HG03103 (cell line): ENCODE measurements around the gene EXOSC7.
A peak's percentile ranks its signal among the peaks of the same experiment; 100 is the strongest.
"Not testable (repeated sequence)": the region's sequence is repeated elsewhere in the genome, so short reads cannot be mapped to it uniquely, and the experiment has no call there.

ENCODE experiments used
- ATAC-seq: cut with Tn5 transposase; IDR thresholded peaks from one replicate; pipeline ENCODE4 v1.9.1; 2021; ENCODE audit warnings: low read depth; ENCODE audit not compliant: unreplicated experiment

The EXOSC7 gene

GRCh38 chr3:44976002-44976815 lies at the start of gene EXOSC7, which contains the start of gene ZDHHC3:
TSS of gene EXOSC7 (plus strand) at chr3:44976244. CDS start at chr3:44976278, 34 bp downstream.
TSS of gene ZDHHC3 (minus strand) at chr3:44976174. CDS start at chr3:44959436, 16,738 bp downstream.
- ATAC-seq = peak; percentile 66

DNA sequence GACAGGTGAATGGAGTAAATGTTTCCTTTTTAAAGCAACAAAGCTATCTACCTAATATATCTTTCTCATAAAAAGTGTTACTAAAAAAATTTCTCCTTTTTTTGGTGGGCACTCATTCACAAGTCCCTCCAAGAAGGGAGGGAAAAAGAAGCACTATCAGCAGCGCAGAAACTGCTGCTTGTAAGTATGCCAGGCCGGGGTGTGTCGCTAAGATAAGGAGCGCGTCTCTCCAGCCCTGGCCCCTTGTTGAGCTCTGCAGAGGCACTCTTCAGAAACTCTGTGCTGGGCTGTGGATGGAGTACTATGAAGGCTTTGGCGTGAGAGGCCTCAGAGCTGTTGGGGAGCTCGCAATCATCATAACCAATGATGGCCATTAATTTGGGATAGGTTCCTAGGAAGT lies 49.1 kb upstream of the EXOSC7 start:
- ATAC-seq = no peak

GRCh38 chr3:44927371-44927770 lies 48.7 kb upstream of the EXOSC7 start:
- ATAC-seq = no peak

DNA sequence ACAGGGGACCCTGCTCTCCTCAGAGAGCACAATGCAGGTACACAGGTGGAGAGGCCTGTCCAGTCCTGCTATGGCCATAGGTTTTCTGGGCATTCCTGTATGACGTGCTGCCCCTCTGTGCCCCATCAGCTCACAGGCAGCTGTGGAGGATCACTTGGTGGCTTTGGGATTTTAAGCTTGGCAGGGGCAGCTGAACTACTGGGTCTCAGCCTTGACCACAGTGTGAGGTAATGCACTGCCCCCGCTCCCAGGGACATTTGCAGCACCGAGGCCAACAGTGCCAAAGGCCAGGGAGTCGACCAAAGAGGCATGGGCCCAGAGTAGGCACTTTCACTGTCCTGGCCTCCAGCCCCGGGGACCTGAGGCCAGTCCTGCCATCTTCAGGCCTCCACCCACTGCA lies 46.3 kb upstream of the EXOSC7 start:
- no peak for ATAC-seq

GRCh38 chr3:44930911-44931310 lies 45.1 kb upstream of the EXOSC7 start:
- ATAC-seq = no peak

- ATAC-seq = no peak
These were observed 44.3 kb upstream of the EXOSC7 start for GRCh38 chr3:44931791-44932190.

- no peak for ATAC-seq
These were observed 43.8 kb upstream of the EXOSC7 start for GRCh38 chr3:44932271-44932670.

DNA sequence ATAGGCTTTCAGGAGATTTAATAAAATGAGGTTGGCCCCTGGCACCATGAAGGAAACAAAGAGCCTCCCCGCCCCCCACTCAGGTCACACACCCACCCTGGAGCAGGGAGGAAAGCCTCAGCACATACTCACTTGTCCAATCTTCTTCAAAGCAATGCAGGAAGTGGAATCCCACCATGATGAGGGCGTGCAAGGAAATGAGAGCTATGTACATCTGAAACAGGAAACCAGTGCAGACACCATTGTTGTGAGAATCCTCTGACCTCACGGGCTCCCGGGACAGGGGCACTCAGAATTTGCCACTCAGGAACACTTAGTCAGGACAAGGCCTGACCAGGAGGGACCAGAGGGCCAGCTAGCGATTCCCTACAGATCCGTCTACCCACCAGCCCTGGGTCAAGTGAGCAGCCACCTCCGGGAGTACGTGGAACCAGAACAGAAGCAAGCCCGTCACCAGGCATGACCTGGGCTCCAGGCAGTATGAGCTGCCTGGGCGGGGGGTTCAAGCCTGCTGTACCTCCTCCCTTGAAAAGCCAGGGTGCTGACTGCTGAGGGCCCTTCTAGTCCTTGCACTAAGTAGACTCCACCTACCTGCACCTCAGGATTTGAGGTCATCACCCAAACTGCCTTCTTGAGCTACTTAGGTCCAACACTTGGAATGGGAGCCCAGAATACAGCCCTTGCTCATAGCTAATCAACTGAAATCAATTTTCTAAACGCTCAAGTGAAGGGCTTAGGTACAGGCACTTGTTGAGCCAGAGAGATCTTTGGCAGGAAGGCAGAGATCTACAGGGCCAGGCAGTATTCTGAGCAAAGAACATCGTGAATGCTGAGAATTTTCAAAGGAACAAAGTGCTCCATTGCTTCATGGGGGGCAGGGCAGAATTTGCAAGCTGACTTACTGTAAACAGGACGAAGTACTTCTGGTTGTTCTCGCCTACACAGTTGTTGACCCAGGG lies 42.8 kb upstream of the EXOSC7 start:
- ATAC-seq = no peak

DNA sequence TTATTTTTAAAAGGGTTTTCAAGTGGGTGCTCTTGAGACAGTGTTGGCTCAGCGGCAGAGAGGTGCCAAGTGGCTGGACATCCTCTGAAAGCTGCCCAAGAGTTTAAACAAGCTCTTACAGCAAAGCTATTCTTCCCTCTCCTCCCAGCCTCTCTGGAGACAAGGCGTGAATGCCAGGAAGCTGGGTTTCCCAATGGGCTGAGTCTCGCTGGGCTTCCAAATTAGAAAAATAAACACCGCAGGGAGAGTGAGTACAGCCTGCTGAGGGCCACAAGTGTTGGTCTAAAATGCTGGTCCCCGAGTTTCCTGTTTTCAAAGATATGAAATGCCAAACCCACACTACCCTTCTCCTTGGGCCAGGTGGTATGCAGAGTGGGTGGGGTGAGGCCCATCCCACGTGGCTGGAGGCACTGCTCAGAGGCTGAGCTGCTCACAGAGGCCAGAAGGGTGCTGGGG lies 36.4 kb upstream of the EXOSC7 start:
- ATAC-seq = no peak

DNA sequence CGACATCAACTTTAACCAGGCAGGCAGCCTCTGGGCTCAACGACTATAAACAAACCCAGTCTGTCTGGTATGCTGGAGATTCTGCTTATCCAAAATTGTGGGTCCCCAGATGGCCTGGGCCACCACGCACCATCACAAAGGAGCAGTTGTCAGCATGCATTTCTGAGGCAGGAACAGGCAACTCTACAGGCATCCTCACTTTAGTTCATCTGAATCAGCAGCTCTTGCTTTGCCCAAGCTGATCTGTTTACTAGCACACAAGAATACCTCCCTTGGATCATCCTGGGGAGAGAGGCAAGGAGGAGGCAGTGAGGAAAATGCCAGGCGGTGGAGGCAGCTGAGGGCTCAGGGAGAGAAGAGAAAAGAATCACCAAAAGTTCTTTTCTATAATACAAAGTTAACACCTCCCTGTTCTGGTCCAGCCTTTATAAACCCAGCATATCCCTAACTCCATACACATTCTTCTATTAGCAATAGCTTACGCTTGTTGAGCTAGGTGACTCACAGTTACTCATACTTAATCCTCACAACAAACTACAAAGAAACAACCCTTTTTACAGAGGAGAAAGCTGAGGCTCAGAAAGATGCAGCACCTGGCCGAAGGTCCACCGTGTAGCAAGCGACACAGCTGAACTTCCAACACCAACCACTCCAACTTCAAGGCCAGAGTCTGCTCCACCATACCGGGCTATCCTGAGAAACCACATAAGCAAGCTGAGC lies 33.7 kb upstream of the EXOSC7 start:
- ATAC-seq = no peak

- no peak for ATAC-seq
These were observed 27.8 kb upstream of the EXOSC7 start for GRCh38 chr3:44948239-44948638.

DNA sequence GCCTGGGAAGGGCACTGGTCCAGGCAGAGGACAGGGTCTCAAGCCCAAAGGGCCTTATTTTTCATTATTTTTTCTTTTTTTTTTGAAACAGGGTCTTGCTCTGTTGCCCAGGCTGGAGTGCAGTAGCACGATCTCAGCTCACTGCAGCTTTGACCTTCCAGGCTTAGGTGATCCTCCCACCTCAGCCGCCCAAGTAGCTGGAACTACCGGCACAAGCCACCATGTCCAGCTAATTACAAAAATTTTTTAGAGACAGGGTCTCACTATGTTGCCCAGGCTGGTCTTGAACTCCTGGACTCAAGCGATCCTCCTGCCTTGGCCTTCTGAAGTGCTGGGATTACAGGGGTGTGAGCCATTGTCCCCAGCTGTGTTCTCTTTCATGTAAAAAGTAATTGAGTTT lies 26.3 kb upstream of the EXOSC7 start:
- not testable (repeated sequence) for ATAC-seq

- no peak for ATAC-seq
These were observed 25.7 kb upstream of the EXOSC7 start for GRCh38 chr3:44950275-44950734.

DNA sequence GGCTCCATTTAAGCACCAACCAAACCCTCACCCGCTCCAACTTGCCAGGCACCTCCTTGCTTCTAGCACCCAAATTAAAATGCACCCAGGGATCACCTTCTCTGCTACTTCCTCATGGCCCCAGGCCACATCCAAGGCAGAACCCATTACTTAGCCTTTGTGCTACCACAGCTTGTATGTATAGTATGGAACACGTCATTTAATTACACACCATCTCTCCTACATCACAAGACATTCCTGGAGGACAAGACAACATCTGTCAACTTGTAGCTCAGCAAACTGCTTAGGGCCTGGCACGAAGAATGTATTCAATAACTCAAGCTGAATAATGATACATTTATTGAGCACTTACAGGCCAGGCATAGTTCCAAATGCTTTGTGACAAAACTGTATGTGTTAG lies 23.4 kb upstream of the EXOSC7 start:
- ATAC-seq = no peak

- ATAC-seq = no peak
These were observed 21.7 kb upstream of the EXOSC7 start for GRCh38 chr3:44954304-44954703.

- peak; percentile 64 for ATAC-seq
These were observed 21.1 kb upstream of the EXOSC7 start for GRCh38 chr3:44954962-44955361.

DNA sequence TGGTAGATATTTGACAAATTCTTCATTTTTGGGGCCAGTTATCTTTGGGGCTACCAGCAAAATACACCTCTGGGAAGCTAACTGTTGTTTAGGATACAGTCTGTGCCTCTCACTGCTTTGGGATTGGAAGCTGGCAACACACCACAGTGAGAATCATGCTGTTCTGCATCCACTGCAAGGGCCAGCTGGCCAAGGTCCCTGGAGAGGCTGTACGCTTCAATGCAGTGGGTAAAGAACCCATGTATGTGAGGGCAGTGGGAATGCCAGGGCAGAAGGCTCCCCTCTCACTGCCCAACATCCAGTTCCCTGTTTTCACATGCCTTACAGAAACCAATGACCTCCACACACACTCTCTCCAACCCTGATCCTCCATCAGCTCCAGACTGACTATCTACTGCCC lies 20.1 kb upstream of the EXOSC7 start:
- ATAC-seq = no peak

DNA sequence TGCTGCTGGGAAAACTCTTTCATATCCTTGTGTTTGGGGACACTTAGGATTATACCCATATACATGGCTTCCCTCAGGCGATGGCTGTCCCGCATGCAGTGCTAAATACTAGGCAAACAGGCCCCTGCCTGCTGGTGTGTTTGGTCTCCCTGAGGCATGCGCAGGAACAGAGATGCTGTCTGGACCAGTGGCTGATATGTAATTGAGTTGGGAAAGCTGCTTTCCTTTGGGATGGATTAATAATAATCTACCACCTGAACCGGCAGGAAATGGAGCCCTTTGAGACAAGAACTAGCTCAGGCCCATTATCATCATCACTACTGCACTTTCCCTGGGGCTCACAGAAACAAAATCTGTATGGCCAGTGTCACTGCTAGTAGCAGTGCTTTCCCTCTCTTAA lies 18.1 kb upstream of the EXOSC7 start:
- ATAC-seq = no peak

DNA sequence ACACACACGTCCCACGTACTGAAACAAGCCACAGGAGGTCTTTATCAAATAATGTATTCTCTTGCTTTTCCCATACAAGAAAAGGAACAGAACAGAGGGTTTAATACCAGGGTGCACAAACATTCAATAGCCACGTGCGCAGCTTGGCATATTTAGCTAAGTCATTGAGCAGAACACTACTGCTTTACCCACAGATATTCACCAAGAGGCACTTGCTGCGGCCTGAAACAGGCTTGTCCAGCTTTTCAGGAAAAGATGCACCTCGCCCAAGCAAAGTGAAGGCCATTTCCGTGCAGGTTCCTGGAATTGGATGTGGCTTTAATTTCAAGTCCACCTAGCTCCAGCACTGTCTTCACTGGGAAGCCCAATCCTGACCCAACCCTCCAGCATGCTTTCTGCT lies 17.7 kb upstream of the EXOSC7 start:
- ATAC-seq = no peak

GRCh38 chr3:44960387-44961026 lies 15.5 kb upstream of the EXOSC7 start:
- ATAC-seq = no peak
